GM12878 (cell line): ENCODE data around the gene MTF2. TPM values are rescaled to one million over a fixed set of nuclear protein-coding genes. Genes with fewer than 3 reads are reported as not detected.

Source experiments
- ATAC-seq: fragments of 200-7000 bp; cut with Tn5 transposase; 3 replicates; pipeline ENCODE4 v1.9.1; 2020; ENCODE audit warnings: mild to moderate bottlenecking, moderate library complexity
- BruUV-seq: library from RNA; stranded (reverse); fragments of 400-500 nt; replicated peaks from 2 replicates; lab custom pipeline; 2021; lab: Mats Ljungman, UMichigan
- CTCF ChIA-PET: fragments of 300-600 bp; sonication (Branson Sonifier 250); formaldehyde crosslinking; extraction: SDS; loops from one replicate; lab custom pipeline; 2021; ENCODE audit warnings: inconsistent platforms; lab: Yijun Ruan, JAX
- POLR2A ChIA-PET: fragments of 350-600 bp; formaldehyde crosslinking; extraction: SDS; loops from one replicate; lab custom pipeline; 2021; ENCODE audit warnings: inconsistent platforms; lab: Charles Lee
- RAD21 ChIA-PET: fragments of 300-600 bp; sonication (Branson Sonifier 250); formaldehyde crosslinking; loops from one replicate; lab custom pipeline; 2023; ENCODE audit warnings: antibody characterized with exemption; ENCODE audit not compliant: unreplicated experiment; lab: Charles Lee
- SMC1A ChIA-PET: fragments of 300-600 bp; sonication (Branson Sonifier 250); formaldehyde crosslinking; loops from one replicate; lab custom pipeline; 2023; ENCODE audit not compliant: unreplicated experiment, uncharacterized antibody; lab: Charles Lee
- DNase-seq: peaks from one replicate; pipeline ENCODE4 v3.0.0-alpha.2; 2011; ENCODE audit warnings: low read depth, low spot score
- FAIRE-seq: peaks from 3 replicates; lab custom pipeline; 2011; peaks lifted over from hg19 to GRCh38; lab: Jason Lieb, UNC
- H2AFZ ChIP-seq: 2 replicates; pipeline ENCODE4 v1.6.0; 2011; ENCODE audit warnings: low read depth, low read length, control low read depth; ENCODE audit not compliant: control insufficient read depth
- H3K27ac ChIP-seq: 2 replicates; pipeline ENCODE4 v1.5.1; 2011; ENCODE audit warnings: control low read depth; ENCODE audit not compliant: control insufficient read depth, insufficient read depth
- H3K27me3 ChIP-seq, 2 experiments: replicated peaks in 1 of 2; 2 replicates each; pipeline versions ENCODE4 v1.6.0 to v1.6.1; 2011; ENCODE audit warnings: low read length in 1 of 2; ENCODE audit not compliant: control insufficient read depth in 2 of 2, insufficient read depth in 2 of 2
- H3K36me3 ChIP-seq, 2 experiments: 2 replicates each; pipeline ENCODE4 v1.5.1; 2011; ENCODE audit warnings: low read length in 1 of 2; ENCODE audit not compliant: control insufficient read depth in 2 of 2, insufficient read depth in 2 of 2
- H3K4me1 ChIP-seq: 2 replicates; pipeline ENCODE4 v1.6.1; 2011; ENCODE audit warnings: mild to moderate bottlenecking, low read length, moderate library complexity, mixed read lengths; ENCODE audit not compliant: control insufficient read depth, insufficient read depth
- H3K4me2 ChIP-seq: 2 replicates; pipeline ENCODE4 v1.6.0; 2011; ENCODE audit warnings: control low read depth; ENCODE audit not compliant: control insufficient read depth, insufficient read depth
- H3K4me3 ChIP-seq: fragments of 200-600 bp; sonication (generic); 2 replicates; pipeline ENCODE4 v1.5.1; 2016
- H3K79me2 ChIP-seq: 2 replicates; pipeline ENCODE4 v1.6.0; 2011; ENCODE audit warnings: low read length; ENCODE audit not compliant: control insufficient read depth, insufficient read depth
- H3K9ac ChIP-seq: 2 replicates; pipeline ENCODE4 v1.8.0; 2011; ENCODE audit warnings: low read length, control low read depth, mixed read lengths; ENCODE audit not compliant: control insufficient read depth, insufficient read depth
- H3K9me3 ChIP-seq: replicated peaks from 3 replicates; pipeline ENCODE4 v1.5.1; 2011; ENCODE audit warnings: mild to moderate bottlenecking, low read length; ENCODE audit not compliant: control insufficient read depth, insufficient read depth
- H4K20me1 ChIP-seq: 2 replicates; pipeline ENCODE4 v1.6.0; 2011; ENCODE audit not compliant: control insufficient read depth, insufficient read depth
- EGR1 ChIP-seq, 2 experiments: IDR thresholded peaks; 1 replicate in 1 of 2; 2 replicates in 1 of 2; pipeline ENCODE4 v1.6.1; 2011 to 2012; ENCODE audit warnings: low read depth in 2 of 2, low read length in 2 of 2, borderline replicate concordance in 1 of 2, mild to moderate bottlenecking in 1 of 2, moderate library complexity in 1 of 2
- HDAC6 ChIP-seq: fragments of 200-600 bp; sonication (generic); IDR thresholded peaks from one replicate; pipeline ENCODE4 v1.8.0; 2017; ENCODE audit warnings: antibody characterized with exemption; ENCODE audit not compliant: unreplicated experiment
- KDM1A ChIP-seq: fragments of 200-600 bp; sonication (generic); IDR thresholded peaks from 2 replicates; pipeline ENCODE4 v1.6.1; 2016; ENCODE audit warnings: borderline replicate concordance
- SPI1 ChIP-seq: IDR thresholded peaks from 2 replicates; pipeline ENCODE4 v1.6.1; 2011; ENCODE audit warnings: low read depth, mild to moderate bottlenecking, low read length, moderate library complexity, borderline replicate concordance; ENCODE audit not compliant: insufficient read depth
- STAT3 ChIP-seq: IDR thresholded peaks from 2 replicates; pipeline ENCODE4 v1.6.1; 2011; ENCODE audit warnings: low read depth, low read length, improper control_type of control experiment
- TAF1 ChIP-seq: IDR thresholded peaks from 2 replicates; pipeline ENCODE4 v1.6.1; 2011; ENCODE audit warnings: mild to moderate bottlenecking, low read depth, low read length, borderline replicate concordance
- WGBS: methylation state at CpG from one replicate; pipeline ENCODE4 v1.1.6; 2016; ENCODE audit warnings: low lambda C conversion rate; ENCODE audit not compliant: insufficient replicate concordance, insufficient coverage; ENCODE audit errors: missing lambda C conversion rate; 5-methylcytosine and 5-hydroxymethylcytosine counted together
- in situ Hi-C: fragments of 300-500 bp; cut with MboI; formaldehyde crosslinking; loops from 9 replicates; pipeline ENCODE4 v1.14.3; 2018; ENCODE audit warnings: mixed read lengths
- intact Hi-C: fragments of 100-400 bp; cut with micrococcal nuclease; formaldehyde crosslinking; loops from one replicate; pipeline ENCODE4 v1.14.2; 2022; ENCODE audit not compliant: unreplicated experiment
- polyA plus RNA-seq, 11 experiments: library from polyadenylated mRNA; depleted of rRNA in 4 of 11; unstranded in 6 of 11; stranded (reverse) in 5 of 11; fragments of >200 nt; fragmentation: Nextera tagmentation in 4 of 11; fragmentation: Illumina TruSeq in 1 of 11; extraction: Ambion mirVana in 4 of 11; extraction: Trizol in 1 of 11; gene quantifications; 1 replicate in 1 of 11; 2 replicates in 10 of 11; pipeline versions ENCODE4 v1.2.1 to v1.2.3, GENCODE V29; 2011 to 2016; ENCODE audit warnings: inconsistent platforms in 2 of 11, missing spikeins in 2 of 11, low read depth in 1 of 11
- total RNA-seq, 4 experiments: library from RNA; depleted of rRNA in 3 of 4; stranded (reverse); fragments of >200 nt in 3 of 4; fragmentation: Illumina TruSeq in 1 of 4; extraction: Trizol in 1 of 4; gene quantifications; 2 replicates each; pipeline versions ENCODE4 v1.2.1 to v1.2.3, GENCODE V29; 2013 to 2021
- TF ChIP-seq, protein P1 (sequence below): IDR thresholded peaks from 2 replicates; pipeline ENCODE4 v1.6.1; 2011; ENCODE audit warnings: low read depth, low read length, improper control_type of control experiment, borderline replicate concordance

The MTF2 gene
- total and polyA plus RNA-seq, 10 of the 15 experiments (the other 5 are each of a cell fraction or from before 2014, with no cell fraction given) = 22.6 to 74.9 (median 42.8) TPM

DNA sequence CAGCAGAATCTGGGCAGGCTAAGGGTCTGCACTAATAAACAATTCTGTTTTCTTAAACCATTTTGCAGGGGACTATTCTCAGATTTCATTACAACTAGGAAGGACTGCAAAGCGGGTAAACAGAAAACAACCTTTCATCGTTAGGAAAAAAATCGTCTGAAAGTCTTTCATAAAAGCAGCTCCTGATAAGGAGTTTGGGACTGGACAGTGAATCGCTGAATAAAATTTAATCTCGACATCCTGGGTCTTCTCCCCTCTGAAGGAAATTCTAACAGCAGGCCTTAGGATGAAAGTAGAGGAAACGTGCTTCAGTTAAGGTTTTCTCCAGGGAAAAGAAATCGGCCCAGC is 471 bp upstream of the MTF2 start (continued):
- TF ChIP-seq TAF1 (no peak), HDAC6 (no peak), SPI1 (no peak), KDM1A (no peak), STAT3 (no peak)

DNA sequence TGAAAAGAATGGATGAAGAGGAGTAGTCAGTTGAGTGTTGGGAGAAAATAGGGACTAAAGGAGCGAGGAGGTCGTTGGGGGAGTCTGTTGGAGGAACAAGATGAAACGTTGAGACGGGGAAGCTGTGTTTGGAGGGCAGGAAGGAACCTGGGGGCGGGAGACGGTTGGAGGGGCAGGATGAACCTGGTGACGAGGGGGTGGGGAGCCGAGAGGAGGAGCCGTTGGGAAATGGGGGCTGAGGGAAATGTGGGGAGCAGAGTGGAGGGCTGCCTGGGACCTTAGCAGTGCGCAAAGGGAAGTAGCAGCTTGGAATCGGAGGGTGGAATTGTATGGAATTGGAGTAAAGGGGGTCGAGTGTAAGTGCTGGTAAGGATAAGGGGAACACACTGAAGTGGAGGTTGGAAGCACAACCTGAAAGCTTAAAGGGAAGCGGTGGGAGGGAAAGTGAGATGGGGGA is 630 bp downstream of the MTF2 start:
- no TSS peak for BruUV-seq
- peak overlapping the region; percentile 93 for H3K27ac ChIP-seq
- peak in 1 of 2 experiments; percentile 61; a peak in 1 of 3 replicates for TF ChIP-seq EGR1 (IDR thresholded peaks at IDR 0.05; ENCODE audit: borderline replicate concordance in 1 of 2, low read depth in 2 of 2, low read length in 2 of 2)
- TF ChIP-seq, protein P1, sequence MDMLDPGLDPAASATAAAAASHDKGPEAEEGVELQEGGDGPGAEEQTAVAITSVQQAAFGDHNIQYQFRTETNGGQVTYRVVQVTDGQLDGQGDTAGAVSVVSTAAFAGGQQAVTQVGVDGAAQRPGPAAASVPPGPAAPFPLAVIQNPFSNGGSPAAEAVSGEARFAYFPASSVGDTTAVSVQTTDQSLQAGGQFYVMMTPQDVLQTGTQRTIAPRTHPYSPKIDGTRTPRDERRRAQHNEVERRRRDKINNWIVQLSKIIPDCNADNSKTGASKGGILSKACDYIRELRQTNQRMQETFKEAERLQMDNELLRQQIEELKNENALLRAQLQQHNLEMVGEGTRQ = no peak
- peak overlapping the region; percentile 96 for H3K4me3 ChIP-seq
- ChIA-PET POLR2A (interaction anchor here (0.5 to 3.0 kb wide), 17 partner anchors 10 to 524 kb away, joined by 3 to 15 read pairs (median 6); no protein-coding TSS in a partner anchor), RAD21 (interaction anchor here (0.6 to 4.5 kb wide), 46 partner anchors 12 to 766 kb away, joined by 3 to 36 read pairs (median 4); no protein-coding TSS in a partner anchor), SMC1A (interaction anchor here (0.6 to 3.1 kb wide), 35 partner anchors 9 to 771 kb away, joined by 3 to 26 read pairs (median 4); no protein-coding TSS in a partner anchor), CTCF (interaction anchor here (0.6 to 4.6 kb wide), 40 partner anchors 12 to 770 kb away, joined by 3 to 48 read pairs (median 5); partner anchors contain the start of gene RPL5)
- intact Hi-C loops = loop anchor here (1.0 to 5.0 kb wide), 3 partner anchors 46 to 117 kb away; partner anchors contain the start of genes CCDC18, DIPK1A and TMED5
- FAIRE-seq = no peak
- H3K79me2 ChIP-seq = peaks cover 61% of the 10 kb centered on the region
- ATAC-seq = peak; percentile 12
- WGBS = 2% methylated on average over 8 of the region's 13 CpGs
- H4K20me1 ChIP-seq = no peaks in the 10 kb centered on the region
- peak overlapping the region; percentile 71 for H3K4me2 ChIP-seq
- H3K9ac ChIP-seq = peak overlapping the region; percentile 94
- no peak for DNase-seq
- no peaks in the 10 kb centered on the region for H3K27me3 ChIP-seq
- peak overlapping the region; percentile 96; the same call in 1 of the 2 replicates for H2AFZ ChIP-seq
- H3K4me1 ChIP-seq = no peaks in the 10 kb centered on the region
- peaks cover 12% of the 10 kb centered on the region for H3K9me3 ChIP-seq
- in situ Hi-C loops = no loop called here
- peaks cover 0 to 8% of the 10 kb centered on the region in 2 experiments; a peak in 1 of 4 replicates for H3K36me3 ChIP-seq
